ENCODE measurements around the gene SUPT3H.

GRCh38 chr6:44985006-44985405, 392.7 kb downstream of the SUPT3H start:
- TF ChIP-seq CTCF (conservative IDR thresholded peaks at IDR 0.05; ENCODE audit: low read depth, low read length) = no peak
- no peak for TF ChIP-seq EZH2phosphoT487 (IDR thresholded peaks at IDR 0.05; ENCODE audit: borderline replicate concordance, low read length)

All from PC-3 (cell line).